GM11168 (cell line): ENCODE data around the gene CFAP206.

Source experiments
- in situ Hi-C: fragments of 300-500 bp; cut with MboI; formaldehyde crosslinking; loops from one replicate; pipeline ENCODE4 v1.12.0; 2022; ENCODE audit warnings: low sequenced_read_pairs; ENCODE audit not compliant: unreplicated experiment

CFAP206 gene

DNA sequence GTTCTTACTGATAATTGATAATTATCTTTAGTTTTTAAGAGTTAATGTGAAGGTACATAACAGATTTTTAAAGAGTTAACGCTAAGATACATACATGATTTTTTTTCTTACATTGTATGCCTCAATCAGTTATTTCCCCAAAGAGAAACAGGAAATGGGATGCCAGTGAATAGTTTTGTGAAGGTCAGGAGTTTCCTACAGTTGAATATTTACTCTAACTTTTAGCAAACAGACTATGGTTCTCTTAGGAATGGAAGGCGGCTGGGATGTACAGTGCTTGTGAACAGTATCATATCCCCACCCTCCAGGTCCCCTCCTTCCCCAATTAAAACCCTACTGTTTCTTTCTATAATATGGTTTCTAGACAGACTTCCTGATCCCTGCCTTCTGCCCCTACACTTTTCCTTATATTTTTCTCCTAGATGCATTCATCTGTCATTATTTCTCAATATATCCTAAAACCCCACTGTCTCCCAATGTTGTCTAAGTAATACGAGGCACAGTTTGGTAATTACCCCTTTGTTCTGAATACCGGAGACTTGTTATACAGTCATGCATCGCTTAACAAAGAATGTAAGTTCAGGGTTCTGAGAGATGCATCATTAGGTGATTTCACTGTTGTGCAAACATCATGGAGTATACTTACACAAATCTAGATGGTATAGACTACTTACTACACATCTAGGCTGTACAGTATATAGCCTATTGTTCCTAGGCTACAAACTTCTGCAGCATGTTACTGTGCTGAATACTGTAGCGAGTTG lies 94.2 kb downstream of the CFAP206 start:
- in situ Hi-C loops = no loop called here

DNA sequence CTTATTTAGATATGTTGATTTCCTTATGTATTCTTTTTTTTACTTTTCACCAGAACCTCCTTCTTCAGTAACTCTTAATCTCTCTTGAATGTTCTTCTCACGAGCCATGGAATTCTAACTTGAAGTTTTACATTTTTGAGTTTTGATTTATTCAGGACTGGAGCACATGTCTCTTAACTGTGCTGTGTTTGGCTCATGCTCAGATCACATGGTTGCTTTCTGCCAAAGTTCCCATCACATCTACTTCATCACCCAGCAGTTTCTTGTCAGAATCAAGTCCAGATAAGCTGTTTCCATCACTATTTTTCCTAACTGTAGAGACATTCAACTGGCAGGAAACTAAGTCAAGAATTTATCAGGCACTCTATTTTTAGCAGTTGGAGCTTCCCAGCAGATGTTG lies 96.7 kb downstream of the CFAP206 start:
- in situ Hi-C loops = no loop called here
